PC-3 (cell line): ENCODE measurements around the gene ASB14.

Experiments used
- CTCF ChIP-seq: fragments of 300-600 bp; sonication (generic); conservative IDR thresholded peaks from 2 replicates; pipeline ENCODE4 v1.5.1; 2017; ENCODE audit warnings: antibody characterized with exemption, low read depth, mild to moderate bottlenecking, low read length
- EZH2 ChIP-seq: fragments of 300-600 bp; sonication (generic); IDR thresholded peaks from one replicate; pipeline ENCODE4 v1.6.1; 2017; ENCODE audit warnings: antibody characterized with exemption, mild to moderate bottlenecking, low read length; ENCODE audit not compliant: unreplicated experiment
- EZH2phosphoT487 ChIP-seq: fragments of 300-600 bp; sonication (generic); IDR thresholded peaks from 2 replicates; pipeline ENCODE4 v1.6.1; 2018; ENCODE audit warnings: mild to moderate bottlenecking, antibody characterized with exemption, low read length, borderline replicate concordance

- TF ChIP-seq CTCF, result no peak
- no peak for TF ChIP-seq EZH2
- no peak for TF ChIP-seq EZH2phosphoT487
These were observed 57.6 kb downstream of the ASB14 start for GRCh38 chr3:57234613-57235575.
